Left renal pelvis (tissue), 4 donors: ENCODE data around the gene ABCA9. TPM values are rescaled to one million over a fixed set of nuclear protein-coding genes. Genes with fewer than 3 reads are reported as not detected.
"Not testable (repeated sequence)": the region's sequence is repeated elsewhere in the genome, so short reads cannot be mapped to it uniquely, and the experiment has no call there.

Source experiments
- DNase-seq, 4 donors: peaks; one replicate each; pipeline ENCODE4 v3.0.0-alpha.2; 2013; ENCODE audit warnings: low read depth in 4 of 4, low spot score in 3 of 4
- polyA plus RNA-seq, 4 donors: library from polyadenylated mRNA; unstranded; fragments of 120-200 nt; gene quantifications; one replicate each; pipeline ENCODE4 v1.2.1, GENCODE V29; 2013; ENCODE audit not compliant: insufficient read length in 4 of 4

Gene ABCA9
- polyA plus RNA-seq, 4 donors = 1.8 to 9.4 (median 3.8) TPM

DNA sequence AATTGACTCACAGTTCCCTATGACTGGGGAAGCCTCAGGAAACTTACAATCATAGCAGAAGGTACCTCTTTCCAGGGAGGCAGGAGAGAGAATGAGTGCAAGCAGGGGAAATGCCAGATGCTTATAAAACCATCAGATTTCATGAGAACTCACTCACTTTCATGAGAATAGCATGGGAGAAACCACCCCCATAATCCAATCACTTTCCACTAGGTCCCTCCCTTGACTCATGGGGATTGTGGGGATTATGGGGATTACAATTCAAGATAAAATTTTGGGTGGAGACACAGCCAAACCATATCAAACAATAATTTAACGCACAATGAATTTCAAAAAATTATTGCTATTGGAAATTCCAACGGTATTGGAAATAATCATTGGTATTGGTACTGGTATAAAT, 15.1 kb downstream of the ABCA9 start:
- DNase-seq = no peak

- DNase-seq = no peak
Observed at GRCh38 chr17:69044371-69044770, 16.4 kb downstream of the ABCA9 start.

- no peak for DNase-seq
Observed at GRCh38 chr17:69043098-69043734, 17.5 kb downstream of the ABCA9 start.

- no peak for DNase-seq
Observed at GRCh38 chr17:69042308-69042707, 18.4 kb downstream of the ABCA9 start.

DNA sequence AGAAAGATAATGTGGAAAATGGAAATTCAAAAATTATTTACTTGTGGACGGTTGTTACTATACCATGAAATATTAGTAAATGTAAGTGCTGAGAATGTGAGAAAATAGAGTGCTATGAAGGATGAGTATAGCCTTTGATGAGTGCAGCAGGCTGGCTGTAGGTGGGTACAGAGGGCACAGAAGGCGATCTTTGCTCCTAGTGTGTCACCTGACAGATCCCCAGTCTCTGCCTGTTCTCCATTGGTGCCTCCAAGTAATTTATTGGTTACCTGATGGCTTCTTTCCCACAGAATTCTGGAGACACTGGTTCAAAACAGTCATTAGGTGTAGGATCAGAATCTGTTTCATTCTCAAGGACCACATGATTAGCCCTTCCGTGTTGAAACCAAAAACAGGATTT, 28.9 kb downstream of the ABCA9 start:
- DNase-seq = no peak

DNA sequence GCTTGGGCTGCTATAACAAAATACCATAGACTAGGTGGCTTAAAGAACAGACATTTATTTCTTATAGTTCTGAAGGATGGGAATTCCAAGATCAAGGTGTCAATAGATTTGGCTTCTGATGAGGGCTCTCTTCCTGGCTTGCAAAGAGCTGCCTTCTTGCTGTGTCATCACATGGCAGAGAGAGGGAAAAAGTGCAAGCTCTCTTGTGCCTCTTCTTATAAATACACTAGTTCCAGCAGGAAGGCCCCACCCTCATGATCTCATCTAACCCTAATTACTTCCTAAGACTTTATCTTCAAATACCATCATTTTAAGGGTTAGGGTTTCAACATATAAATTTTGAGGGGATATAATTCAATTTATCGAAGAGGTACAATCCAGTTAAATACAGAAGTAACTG, 30.6 kb downstream of the ABCA9 start:
- DNase-seq = no peak

DNA sequence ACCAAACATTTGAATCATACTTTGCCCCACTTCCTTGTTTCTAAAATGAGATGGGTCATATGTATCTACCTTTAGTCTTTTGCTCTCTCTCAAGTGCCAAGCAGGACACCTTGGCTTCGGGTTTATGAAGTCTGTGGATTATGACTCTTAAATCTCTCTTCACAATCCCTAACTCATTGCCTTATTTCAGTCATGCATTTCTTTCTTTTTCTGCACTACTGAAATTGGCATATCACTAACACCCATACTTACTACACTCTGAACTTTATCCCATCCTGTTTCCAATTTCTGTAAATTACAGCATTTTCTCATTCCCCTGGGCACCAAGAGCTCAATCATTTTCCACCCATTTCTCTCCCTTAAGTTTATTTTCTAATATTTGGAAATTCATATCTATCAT, 42.0 kb downstream of the ABCA9 start:
- DNase-seq = no peak

DNA sequence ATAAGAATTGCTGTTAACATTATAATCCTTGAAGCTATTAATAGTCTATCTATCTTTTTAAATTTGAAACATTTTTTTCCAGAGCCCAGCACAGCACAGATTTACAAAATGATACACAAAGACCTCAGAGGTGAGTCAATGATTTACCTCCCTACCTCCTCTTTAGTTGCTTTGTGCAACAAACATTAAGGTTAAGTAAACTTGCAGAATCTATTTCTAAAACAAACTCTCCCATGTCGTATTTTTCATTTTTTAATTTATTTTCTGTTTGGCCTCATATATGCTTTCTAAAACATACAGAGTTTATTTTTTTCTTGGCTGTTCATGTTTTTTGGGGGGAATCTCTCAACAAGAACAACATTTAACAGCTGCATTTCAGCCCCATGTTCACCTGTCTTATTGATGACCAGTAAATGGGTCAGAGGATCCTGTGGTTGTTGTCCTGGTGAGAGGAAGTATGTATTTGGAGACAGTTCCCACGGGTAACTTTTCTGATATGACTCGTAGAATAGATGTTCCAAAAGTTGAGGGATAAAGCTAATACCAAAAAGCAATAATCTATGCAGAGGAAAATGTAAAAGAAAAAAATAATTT, 42.6 kb downstream of the ABCA9 start:
- no peak for DNase-seq

GRCh38 chr17:69015631-69016030, 45.1 kb downstream of the ABCA9 start:
- DNase-seq = no peak

- DNase-seq = no peak
Observed at GRCh38 chr17:69012895-69013805, 47.6 kb downstream of the ABCA9 start.

- DNase-seq = no peak
Observed at GRCh38 chr17:69009930-69010329, 50.8 kb downstream of the ABCA9 start.

DNA sequence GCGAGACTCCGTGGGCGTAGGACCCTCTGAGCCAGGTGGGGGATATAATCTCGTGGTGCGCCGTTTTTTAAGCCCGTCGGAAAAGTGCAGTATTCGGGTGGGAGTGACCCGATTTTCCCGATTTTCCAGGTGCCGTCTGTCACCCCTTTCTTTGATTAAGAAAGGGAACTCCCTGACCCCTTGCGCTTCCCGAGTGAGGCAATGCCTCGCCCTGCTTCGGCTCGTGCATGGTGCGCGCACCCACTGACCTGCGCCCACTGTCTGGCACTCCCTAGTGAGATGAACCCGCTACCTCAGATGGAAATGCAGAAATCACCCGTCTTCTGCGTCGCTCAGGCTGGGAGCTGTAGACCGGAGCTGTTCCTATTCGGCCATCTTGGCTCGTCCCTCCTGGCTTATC, 56.0 kb downstream of the ABCA9 start:
- DNase-seq = not testable (repeated sequence)

GRCh38 chr17:68999743-69000142, 61.0 kb downstream of the ABCA9 start:
- DNase-seq = not testable (repeated sequence)

DNA sequence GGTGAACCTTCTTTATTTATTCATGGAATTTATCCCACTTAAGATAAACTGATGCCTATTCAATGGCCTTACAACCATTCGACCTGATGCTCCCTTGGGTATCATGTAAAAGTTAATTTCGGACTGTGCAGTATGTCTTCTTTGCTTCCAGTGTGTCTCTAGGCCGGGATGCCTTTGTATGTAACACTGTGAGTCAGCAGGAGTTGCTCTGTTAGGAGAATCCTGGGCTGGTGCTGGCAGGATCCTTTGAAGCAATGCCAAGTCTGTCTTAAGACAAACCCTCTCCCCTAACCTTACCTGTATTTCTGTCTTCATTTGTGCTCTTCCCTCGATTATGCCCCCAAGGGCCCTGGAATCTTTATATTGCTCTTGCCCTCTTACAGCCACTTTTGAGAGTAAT, 67.6 kb downstream of the ABCA9 start:
- no peak for DNase-seq

DNA sequence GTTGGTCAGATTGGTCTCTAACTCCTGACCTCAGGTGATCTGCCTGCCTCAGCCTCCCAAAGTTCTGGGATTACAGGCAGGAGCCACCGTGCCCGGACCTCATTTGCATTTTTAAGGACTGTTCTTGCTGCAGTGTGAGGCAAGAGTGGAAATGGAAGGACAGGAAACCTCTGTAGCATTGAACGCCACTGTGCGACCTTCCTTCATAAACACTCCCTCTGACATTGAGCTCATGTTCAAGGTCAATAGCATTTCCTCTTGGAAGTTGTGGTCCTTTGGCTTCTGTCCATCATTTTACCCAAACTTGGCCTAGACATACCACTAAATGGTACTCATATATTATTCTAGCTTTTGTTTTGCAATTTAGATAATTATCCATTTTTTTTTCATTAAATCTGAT, 72.8 kb downstream of the ABCA9 start:
- DNase-seq = no peak

DNA sequence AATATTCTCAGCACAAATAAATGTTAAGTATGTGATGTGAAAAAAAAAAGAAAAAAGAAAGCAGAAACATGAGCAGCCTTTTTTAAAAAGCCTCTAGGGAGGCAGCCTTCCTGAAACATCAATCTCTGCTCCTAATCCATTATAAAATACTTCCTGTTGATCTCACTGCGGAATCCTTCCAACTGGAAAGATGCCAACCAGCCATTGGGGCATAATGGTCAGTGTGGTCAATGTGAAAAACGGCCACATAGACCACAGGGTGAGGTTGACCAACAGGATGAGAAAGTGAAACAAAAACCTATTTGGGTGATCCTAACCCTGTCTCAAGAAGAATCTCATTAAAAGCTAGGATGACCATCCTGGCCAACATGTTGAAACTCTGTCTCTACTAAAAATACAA, 79.4 kb downstream of the ABCA9 start:
- peak; percentile 24 to 39 (median 29) for DNase-seq

- DNase-seq = no peak
Observed at GRCh38 chr17:68973098-68973846, 87.5 kb downstream of the ABCA9 start.

- peak in 1 of 4 donors; percentile 5 for DNase-seq
Observed at GRCh38 chr17:68972119-68972704, 88.5 kb downstream of the ABCA9 start.

DNA sequence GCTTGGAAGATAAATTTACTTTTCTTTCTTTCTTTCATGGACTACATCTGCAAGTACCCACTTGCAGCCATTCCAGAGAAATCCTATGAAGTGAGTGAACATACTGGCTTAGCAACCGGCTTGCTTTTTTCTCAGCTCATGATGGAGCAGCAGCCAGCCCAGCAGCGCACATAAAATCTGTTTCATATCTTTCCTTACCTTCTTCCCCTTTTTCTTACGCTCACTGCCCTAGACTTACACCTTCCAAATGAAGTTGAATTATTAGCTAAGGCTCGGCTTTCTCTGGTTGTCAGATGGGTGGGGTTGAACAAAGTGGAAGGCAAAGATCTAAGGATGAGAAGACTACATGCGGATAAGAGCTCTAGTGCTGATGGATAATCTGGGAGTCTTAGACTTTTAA, 91.6 kb downstream of the ABCA9 start:
- DNase-seq = no peak

- no peak for DNase-seq
Observed at GRCh38 chr17:68963958-68964357, 96.8 kb downstream of the ABCA9 start.
